ENCODE results near the gene MYO3A.

Gene MYO3A

DNA sequence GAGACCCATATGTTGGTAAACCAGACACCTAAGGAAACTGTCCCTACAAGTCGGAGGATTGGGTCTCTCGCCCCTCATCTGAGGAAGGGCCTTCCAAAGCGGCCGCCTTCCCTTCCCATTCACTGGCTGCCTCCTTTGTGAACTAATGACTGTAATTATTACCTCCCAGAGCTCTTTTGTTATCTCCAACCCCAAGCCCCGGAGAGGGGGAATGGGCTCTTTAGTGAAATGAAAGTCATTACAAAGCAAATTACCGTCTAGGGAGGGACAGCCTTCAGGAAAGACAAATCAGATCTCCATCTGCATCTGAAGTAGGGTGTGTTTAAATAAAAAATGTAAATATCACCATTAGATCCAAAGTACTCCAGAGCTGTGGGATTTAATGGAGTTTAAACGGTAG lies 280.0 kb downstream of the MYO3A start:
- DNase-seq (ENCODE audit: low read depth in 3 of 3), result no peak

GRCh38 chr10:26214551-26215395 lies 280.7 kb downstream of the MYO3A start:
- no peak for DNase-seq (ENCODE audit: low read depth in 3 of 3)

GRCh38 chr10:26215396-26215934 lies 281.4 kb downstream of the MYO3A start:
- DNase-seq (ENCODE audit: low read depth in 3 of 3), result no peak

DNA sequence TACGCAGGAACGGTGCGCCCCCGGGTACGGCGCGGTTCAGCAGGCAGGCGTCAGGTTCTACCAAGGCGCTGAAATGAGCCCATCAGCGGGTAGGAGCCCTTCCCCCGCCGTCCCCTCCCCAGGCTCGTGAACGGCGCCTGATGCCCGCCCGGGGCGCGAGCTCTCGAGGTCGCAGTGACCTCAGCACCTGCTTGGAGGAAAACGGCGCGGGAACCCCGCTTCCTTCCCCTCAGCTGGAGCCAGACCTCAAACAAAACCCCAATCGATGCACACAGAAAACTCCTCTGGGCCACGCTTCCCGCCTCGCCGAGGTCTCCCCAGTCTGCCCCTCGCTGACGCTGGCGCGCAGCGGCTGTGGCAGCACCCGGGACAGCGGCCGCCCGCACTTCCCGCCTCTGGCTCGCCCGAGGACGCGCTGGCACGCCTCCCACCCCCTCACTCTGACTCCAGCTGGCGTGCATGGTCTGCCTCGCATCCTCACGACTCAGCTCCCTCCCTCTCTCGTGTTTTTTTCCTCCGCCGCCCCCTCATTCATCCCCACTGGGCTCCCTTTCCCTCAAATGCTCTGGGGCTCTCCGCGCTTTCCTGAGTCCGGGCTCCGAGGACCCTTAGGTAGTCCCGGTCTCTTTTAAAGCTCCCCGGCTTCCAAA lies 282.0 kb downstream of the MYO3A start:
- peak in 2 of 3 donors; percentile 12 to 33 for DNase-seq (ENCODE audit: low read depth in 3 of 3)

GRCh38 chr10:26216585-26217395 lies 282.8 kb downstream of the MYO3A start, which contains the start of gene GAD2:
Gene GAD2, plus strand, starts transcription at chr10:26216774. Its CDS starts 36 bp downstream, at chr10:26216810.
- no peak for DNase-seq (ENCODE audit: low read depth in 3 of 3)

- DNase-seq (ENCODE audit: low read depth in 3 of 3), result no peak
Observed at GRCh38 chr10:26217396-26218086, 283.5 kb downstream of the MYO3A start.

DNA sequence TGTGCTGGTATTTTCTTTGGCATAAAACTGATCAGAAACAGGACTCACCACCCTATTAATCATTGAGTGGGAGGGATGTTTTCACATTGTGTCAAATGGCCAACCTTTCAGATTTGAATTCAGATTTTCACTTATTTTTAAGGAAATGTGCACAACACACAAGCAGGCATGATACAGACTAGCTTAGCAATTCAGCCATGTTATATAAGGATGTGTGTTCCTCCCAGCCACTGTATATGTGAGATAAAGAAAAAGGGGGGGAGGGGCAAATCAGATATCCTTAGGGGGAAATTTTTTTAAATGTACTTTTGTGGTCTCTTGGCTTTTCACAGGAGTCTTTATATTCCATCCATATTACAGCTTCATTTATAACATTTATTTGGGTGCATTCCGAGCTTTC lies 285.6 kb downstream of the MYO3A start:
- DNase-seq (ENCODE audit: low read depth in 3 of 3), result no peak

DNA sequence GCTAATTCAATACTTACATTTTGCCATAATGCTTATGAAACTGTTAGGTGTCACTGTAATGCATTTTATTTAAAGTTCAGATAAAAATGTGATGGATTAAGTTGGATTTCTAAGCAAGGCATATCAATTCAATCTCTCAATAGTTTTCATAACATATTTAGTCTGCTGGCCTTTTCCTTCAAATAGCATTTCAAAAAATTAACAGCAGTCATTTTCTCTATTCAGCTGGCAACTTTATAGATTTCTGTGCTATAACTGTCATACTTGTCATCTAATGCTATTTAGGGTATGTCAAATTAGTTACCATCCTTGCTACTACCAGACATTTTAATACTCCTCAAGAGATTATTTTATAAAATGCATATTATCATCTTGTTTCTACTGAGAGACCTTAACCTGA lies 286.9 kb downstream of the MYO3A start:
- DNase-seq (ENCODE audit: low read depth in 3 of 3), result no peak

GRCh38 chr10:26221541-26221940 lies 287.5 kb downstream of the MYO3A start:
- no peak for DNase-seq (ENCODE audit: low read depth in 3 of 3)

DNA sequence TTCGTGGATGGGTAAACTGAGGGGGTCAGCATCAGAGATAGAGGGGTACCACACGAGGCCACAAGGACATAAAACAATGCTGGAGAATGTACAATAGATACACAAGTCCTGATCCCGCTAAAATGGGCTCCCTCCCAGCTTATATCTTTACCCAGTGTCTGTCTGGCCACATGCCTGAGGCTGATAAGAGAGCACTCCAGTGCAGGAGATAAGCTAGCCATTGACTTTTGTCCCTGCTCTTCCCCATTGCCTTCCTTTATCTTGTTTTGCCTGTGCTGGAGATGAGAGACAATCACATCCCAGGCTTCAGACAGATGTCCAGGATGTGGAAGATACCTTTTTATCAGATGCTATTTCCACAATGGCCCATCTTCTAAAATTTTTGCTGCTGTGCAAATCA lies 288.5 kb downstream of the MYO3A start:
- no peak for DNase-seq (ENCODE audit: low read depth in 3 of 3)

- DNase-seq (ENCODE audit: low read depth in 3 of 3), result no peak
Observed at GRCh38 chr10:26225322-26225721, 291.3 kb downstream of the MYO3A start.

- DNase-seq (ENCODE audit: low read depth in 3 of 3), result no peak
Observed at GRCh38 chr10:26227786-26228185, 293.8 kb downstream of the MYO3A start.

DNA sequence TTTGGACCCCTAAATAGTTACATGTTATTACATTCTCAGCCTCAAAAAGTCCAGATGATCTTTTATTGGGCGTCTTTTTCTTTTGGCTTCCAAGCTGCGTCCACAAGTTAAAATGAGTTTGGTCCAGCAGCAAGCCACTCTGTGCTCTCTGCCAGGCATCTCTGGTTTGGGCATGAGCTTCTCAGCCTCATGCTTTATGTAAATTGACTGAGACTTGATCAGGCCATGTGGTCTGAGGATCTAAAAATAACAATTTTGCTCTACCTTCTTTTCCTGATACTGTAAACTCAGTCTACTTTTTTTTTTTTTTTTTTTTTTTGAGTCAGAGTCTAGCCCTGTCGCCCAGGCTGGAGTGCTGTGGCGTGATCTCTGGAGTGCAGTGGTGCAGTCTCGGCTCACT lies 298.1 kb downstream of the MYO3A start:
- DNase-seq (ENCODE audit: low read depth in 3 of 3), result no peak

GRCh38 chr10:26235761-26236160 lies 301.7 kb downstream of the MYO3A start:
- no peak for DNase-seq (ENCODE audit: low read depth in 3 of 3)

GRCh38 chr10:26238378-26238777 lies 304.3 kb downstream of the MYO3A start:
- DNase-seq (ENCODE audit: low read depth in 3 of 3), result no peak

DNA sequence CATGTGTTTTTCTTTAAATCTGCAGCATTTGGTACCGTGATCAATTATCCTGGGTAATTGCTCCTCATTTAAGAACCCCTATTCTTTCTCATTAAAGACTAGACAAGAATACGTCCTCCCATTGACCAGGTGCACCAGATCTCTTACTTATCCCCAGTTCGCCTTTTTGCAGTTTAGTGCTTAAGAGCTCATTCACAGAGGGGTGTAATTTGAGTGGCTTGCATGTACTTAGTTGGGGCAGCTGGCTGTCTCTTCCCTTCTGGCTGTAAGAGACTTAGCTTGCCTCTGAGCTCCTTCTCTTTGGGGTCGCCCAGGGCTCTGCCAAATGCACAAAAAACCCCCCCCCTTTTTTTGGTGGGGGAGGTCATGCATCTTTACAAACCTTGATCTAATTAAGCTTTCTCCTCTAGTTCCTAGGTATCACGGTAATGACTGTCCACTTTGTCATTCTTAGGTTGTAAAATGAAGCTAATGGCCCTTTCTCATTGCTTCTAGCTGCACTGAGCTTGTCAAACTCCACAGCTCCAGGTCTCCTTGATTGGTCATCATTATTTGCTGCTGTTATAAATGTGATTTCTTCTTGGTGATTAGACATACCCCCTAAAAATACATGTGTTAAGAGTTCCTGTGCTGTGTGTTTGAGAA lies 308.8 kb downstream of the MYO3A start:
- no peak for DNase-seq (ENCODE audit: low read depth in 3 of 3)

DNA sequence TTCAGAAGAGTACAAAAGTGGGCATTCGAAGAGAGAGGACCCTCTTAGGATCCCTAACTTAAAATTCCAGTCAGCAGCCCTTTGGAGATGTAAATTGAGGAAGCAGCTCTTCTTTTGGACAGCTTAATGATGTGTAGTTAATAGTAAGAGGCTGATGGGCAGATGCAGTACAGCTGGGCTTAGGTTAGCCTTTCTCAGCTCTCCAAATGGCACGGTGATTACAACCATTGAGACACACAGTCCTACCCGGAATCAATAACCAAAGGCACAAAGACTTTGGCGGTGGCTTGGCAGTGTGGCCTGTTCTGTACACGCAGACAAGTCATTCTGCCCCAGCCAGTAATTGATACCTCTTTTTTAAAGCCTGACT lies 309.3 kb downstream of the MYO3A start:
- DNase-seq (ENCODE audit: low read depth in 3 of 3), result no peak

DNA sequence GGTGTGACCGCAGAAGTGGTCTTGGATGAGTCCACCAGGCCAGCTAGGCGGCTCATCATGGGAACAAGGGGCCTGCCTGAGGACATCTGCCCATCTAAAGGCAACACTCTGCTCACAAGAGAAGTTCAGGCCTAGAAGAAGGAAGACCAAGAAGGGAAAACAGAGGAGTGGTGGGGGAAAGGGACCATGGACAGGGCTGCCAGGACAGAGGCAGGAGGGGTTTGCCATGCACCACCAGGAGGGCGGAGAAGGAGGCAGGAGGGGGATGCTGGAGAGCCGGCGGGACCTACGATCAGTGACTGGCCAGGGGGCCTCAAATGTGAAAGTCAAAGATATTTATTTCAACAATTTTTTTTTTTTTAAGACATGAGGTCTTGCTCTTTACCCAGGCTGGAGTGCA lies 315.7 kb downstream of the MYO3A start:
- no peak for DNase-seq (ENCODE audit: low read depth in 3 of 3)

GRCh38 chr10:26251925-26252324 lies 317.9 kb downstream of the MYO3A start:
- DNase-seq (ENCODE audit: low read depth in 3 of 3), result no peak

GRCh38 chr10:26254616-26255015 lies 320.6 kb downstream of the MYO3A start:
- DNase-seq (ENCODE audit: low read depth in 3 of 3), result no peak

GRCh38 chr10:26259341-26259740 lies 325.3 kb downstream of the MYO3A start:
- DNase-seq (ENCODE audit: low read depth in 3 of 3), result no peak
